Coronary artery (tissue), 2 donors: ENCODE measurements around the gene SLC28A1.
A peak's percentile ranks its signal among the peaks of the same experiment; 100 is the strongest.

ENCODE experiments used
- DNase-seq: peaks from one replicate; pipeline ENCODE4 v3.0.0-alpha.2; 2017; ENCODE audit warnings: low spot score
- H3K27ac ChIP-seq, 2 donors: fragments of 200-600 bp; sonication (generic); one replicate each; pipeline ENCODE4 v1.5.1; 2016 to 2019
- H3K4me3 ChIP-seq: fragments of 200-600 bp; sonication (generic); 2 replicates; pipeline ENCODE4 v1.5.1; 2016; ENCODE audit warnings: mild to moderate bottlenecking, moderate library complexity
- CTCF ChIP-seq: fragments of 200-600 bp; sonication (generic); IDR thresholded peaks from one replicate; pipeline ENCODE4 v1.5.1; 2019; ENCODE audit warnings: antibody characterized with exemption

SLC28A1 gene

GRCh38 chr15:84976746-84977345 is 92.4 kb downstream of the SLC28A1 start:
- no peak for TF ChIP-seq CTCF
- Histone ChIP-seq H3K27ac (no peak overlapping the region), H3K4me3 (no peak overlapping the region)
- no peak for DNase-seq

GRCh38 chr15:84979651-84980050 is 95.2 kb downstream of the SLC28A1 start:
- Histone ChIP-seq H3K4me3 (peak overlapping the region; percentile 85), H3K27ac (no peak overlapping the region)
- no peak for TF ChIP-seq CTCF
- no peak for DNase-seq

- peak overlapping the region; percentile 85 for H3K4me3 ChIP-seq
- peak overlapping the region; percentile 87 to 93 for H3K27ac ChIP-seq
- peak; percentile 92 for DNase-seq
- TF ChIP-seq CTCF = no peak
Measured at GRCh38 chr15:84980196-84981053, 96.0 kb downstream of the SLC28A1 start.

GRCh38 chr15:84981054-84981710 is 96.7 kb downstream of the SLC28A1 start:
- TF ChIP-seq CTCF = no peak
- DNase-seq = peak; percentile 94
- peak overlapping the region; percentile 87 to 93 for H3K27ac ChIP-seq
- H3K4me3 ChIP-seq = peak overlapping the region; percentile 85

GRCh38 chr15:84981711-84982300 is 97.3 kb downstream of the SLC28A1 start, which contains the start of gene PDE8A:
Gene PDE8A, plus strand, starts transcription at chr15:84981856. Its CDS starts 307 bp downstream, at chr15:84982163.
- TF ChIP-seq CTCF = no peak
- DNase-seq = peak; percentile 80

GRCh38 chr15:84982301-84982920 is 97.9 kb downstream of the SLC28A1 start:
- TF ChIP-seq CTCF = no peak
- DNase-seq = no peak
- Histone ChIP-seq H3K27ac (peak overlapping the region; percentile 87 to 93), H3K4me3 (peak overlapping the region; percentile 85)

More at GRCh38 chr15:84981711-84982300, 97.3 kb downstream of the SLC28A1 start, which contains the start of gene PDE8A:
- H3K27ac ChIP-seq = peak within 1 kb of the TSS; percentile 87 to 93
- H3K4me3 ChIP-seq = peak within 1 kb of the TSS; percentile 85
